Ovary (tissue), 9 donors: ENCODE data around the gene DLX3. TPM values are rescaled to one million over a fixed set of nuclear protein-coding genes. Genes with fewer than 3 reads are reported as not detected.
A peak's percentile ranks its signal among the peaks of the same experiment; 100 is the strongest.

Source experiments
- DNase-seq, 5 donors: peaks; one replicate each; pipeline ENCODE4 v3.0.0-alpha.2; 2019 to 2020
- H3K27ac ChIP-seq, 2 donors: fragments of 200-600 bp; one replicate each; pipeline versions ENCODE4 v1.5.1 to v1.8.0; 2019 to 2022
- H3K27me3 ChIP-seq: fragments of 200-600 bp; one replicate; pipeline ENCODE4 v1.8.0; 2022
- H3K36me3 ChIP-seq: fragments of 200-600 bp; sonication (generic); one replicate; pipeline ENCODE4 v1.5.1; 2019
- H3K4me1 ChIP-seq: one replicate; pipeline ENCODE4 v1.8.1; 2013; ENCODE audit warnings: mild to moderate bottlenecking, moderate library complexity; ENCODE audit not compliant: insufficient read depth
- H3K4me3 ChIP-seq: fragments of 200-600 bp; sonication (generic); one replicate; pipeline ENCODE4 v1.5.1; 2017
- H3K9me3 ChIP-seq, 2 donors: fragments of 200-600 bp in 1 of 2; sonication (generic) in 1 of 2; one replicate each; pipeline versions ENCODE4 v1.5.1 to v1.8.1; 2013 to 2019; ENCODE audit warnings: mild to moderate bottlenecking in 1 of 2, moderate library complexity in 1 of 2
- CTCF ChIP-seq, 3 donors: fragments of 450-650 bp in 2 of 3; fragments of 200-600 bp in 1 of 3; IDR thresholded peaks; one replicate each; pipeline versions ENCODE4 v1.5.1 to v1.8.0; 2016 to 2022; ENCODE audit warnings: antibody characterized with exemption in 3 of 3, mild to moderate bottlenecking in 1 of 3
- EP300 ChIP-seq: sonication (generic); formaldehyde crosslinking; IDR thresholded peaks from one replicate; pipeline ENCODE4 v1.6.1; 2017; ENCODE audit warnings: antibody characterized with exemption
- POLR2A ChIP-seq: fragments of 450-650 bp; IDR thresholded peaks from one replicate; pipeline ENCODE4 v1.6.1; 2017; ENCODE audit warnings: antibody characterized with exemption, mild to moderate bottlenecking, moderate library complexity
- WGBS, 3 donors: extraction: QIAGEN DNeasy Blood & Tissue Kit in 1 of 3; methylation state at CpG; one replicate each; pipeline versions ENCODE4 v1.1.5 to v1.1.7; 2013 to 2017; 5-methylcytosine and 5-hydroxymethylcytosine counted together
- intact Hi-C, 4 donors: fragments of 100-400 bp; cut with DNase I; formaldehyde crosslinking; loops; one replicate each; pipeline versions ENCODE4 v1.11.0 to v1.15.1; 2022 to 2023
- polyA plus RNA-seq, 2 donors: library from polyadenylated mRNA; stranded (reverse); fragments of 200-250 nt in 1 of 2; fragments of 350-450 nt in 1 of 2; fragmentation: Illumina TruSeq in 1 of 2; extraction: RNeasy Lipid Tissue Mini Kit (QIAGEN cat#74804) in 1 of 2; gene quantifications; one replicate each; pipeline ENCODE4 v1.2.3, GENCODE V29; 2013 to 2014
- total RNA-seq, 7 donors: library from RNA; depleted of rRNA in 2 of 7; stranded (reverse); fragments of >200 nt in 2 of 7; fragmentation: NEBNext Ultra II Directional in 3 of 7; extraction: Animal tissue kit (Norgen Biotek cat#: 25700) in 3 of 7; gene quantifications; one replicate each; pipeline versions ENCODE4 v1.1.0 to v1.2.4, GENCODE V29; 2016 to 2023
- donor health status: DM: no; HTN: no; CAD: no; lungs with moderate emphysema.
- donor health status: DM: no; HTN: no; CAD: no.
- donor health status: Bipolar disorder and iron deficiency.
- donor health status: DM: yes; HTN: yes; CAD: no.
- donor health status: DM: no; HTN: no; CAD: no.
- donor health status: DM: yes; HTN: yes; CAD: no.

The DLX3 gene
- total and polyA plus RNA-seq, 9 donors, result 0.10 to 1.3 (median 0.28) TPM; not detected in 1

DNA sequence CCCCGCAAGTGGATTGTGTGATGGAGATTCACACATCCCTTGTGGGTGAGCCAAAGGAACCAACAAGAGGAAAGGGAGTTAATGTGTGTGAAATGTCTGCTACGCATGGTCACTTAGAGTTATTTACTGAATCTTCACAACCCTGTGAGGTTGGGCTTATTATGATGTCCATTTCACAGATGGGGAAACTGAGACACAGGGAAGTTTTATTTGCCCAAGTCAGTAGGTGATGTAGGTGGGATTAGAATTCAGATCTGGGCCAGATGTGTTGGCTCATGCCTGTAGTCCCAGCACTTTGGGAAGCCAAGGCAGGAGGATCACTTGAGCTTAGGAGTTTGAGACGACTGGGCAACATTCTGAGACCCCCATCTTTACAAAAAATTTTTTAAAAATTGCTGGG, 37.7 kb downstream of the DLX3 start:
- TF ChIP-seq CTCF (IDR thresholded peaks at IDR 0.05), result no peak
- TF ChIP-seq EP300, result no peak
- DNase-seq, result no peak
- H3K4me1 ChIP-seq, result peaks cover 6% of the 10 kb centered on the region
- H3K9me3 ChIP-seq, result no peaks in the 10 kb centered on the region
- no peaks in the 10 kb centered on the region for H3K36me3 ChIP-seq
- WGBS, 3 donors, result 88 to 96% (median 91%) methylated on average over 3 of the region's 3 CpGs
- no peak overlapping the region for H3K4me3 ChIP-seq
- H3K27ac ChIP-seq, result no peak overlapping the region
- intact Hi-C loops, result no loop called here
- no peaks in the 10 kb centered on the region for H3K27me3 ChIP-seq

DNA sequence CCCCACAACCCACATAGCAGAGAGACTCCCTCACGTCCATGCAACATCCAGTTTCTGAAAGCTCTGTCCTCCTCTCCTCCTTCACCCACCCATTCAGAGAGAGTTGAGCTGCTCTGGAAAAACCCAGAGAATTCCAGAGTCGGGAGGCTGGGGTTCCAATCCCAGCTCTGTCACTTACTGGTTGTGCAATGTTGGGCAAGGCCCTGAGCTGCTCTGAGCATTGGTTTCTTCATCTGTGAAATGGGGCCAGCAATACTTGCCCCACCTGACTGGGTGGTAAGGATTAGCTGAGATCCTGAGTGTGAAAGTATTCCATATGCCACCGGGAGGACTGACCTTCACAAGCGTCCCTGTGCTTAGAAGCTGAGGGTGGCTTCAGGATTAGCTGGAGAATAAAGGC, 38.2 kb downstream of the DLX3 start:
- WGBS, 3 donors, result 57 to 74% (median 63%) methylated on average over 4 of the region's 4 CpGs

DNA sequence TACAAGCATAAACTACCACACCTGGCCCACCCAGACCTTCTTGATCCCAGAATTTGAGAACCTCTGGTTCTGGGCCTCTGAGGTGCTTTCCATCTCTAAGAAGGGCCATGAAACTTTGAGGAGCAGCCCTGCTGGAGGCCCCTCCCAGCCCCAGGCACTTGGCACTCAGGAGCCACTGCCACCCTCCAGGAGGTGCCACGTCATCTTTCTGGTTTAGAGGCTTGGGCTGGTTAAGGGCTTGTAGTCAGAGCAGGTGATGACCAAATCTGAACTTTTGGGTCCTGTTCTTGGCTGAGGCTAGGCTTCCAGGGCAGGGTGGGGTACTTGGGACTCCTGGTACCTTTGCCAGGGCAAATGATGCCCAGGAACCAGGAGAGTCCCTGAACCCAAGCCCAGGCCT, 39.9 kb downstream of the DLX3 start:
- H3K36me3 ChIP-seq, result no peaks in the 10 kb centered on the region
- no peak for DNase-seq
- WGBS, 3 donors, result 90 to 100% (median 94%) methylated on average over 1 of the region's 1 CpG
- no peak for TF ChIP-seq EP300
- no peak for TF ChIP-seq POLR2A
- TF ChIP-seq CTCF (IDR thresholded peaks at IDR 0.05), result no peak
- H3K27me3 ChIP-seq, result no peaks in the 10 kb centered on the region
- H3K9me3 ChIP-seq, result no peaks in the 10 kb centered on the region
- H3K4me1 ChIP-seq, result peaks cover 21% of the 10 kb centered on the region
- H3K27ac ChIP-seq, result no peak overlapping the region
- no peak overlapping the region for H3K4me3 ChIP-seq
- intact Hi-C loops, result no loop called here

More for the DNA sequence above, 38.2 kb downstream of the DLX3 start:
- Histone ChIP-seq H3K36me3 (no peaks in the 10 kb centered on the region), H3K27me3 (no peaks in the 10 kb centered on the region), H3K9me3 (no peaks in the 10 kb centered on the region), H3K27ac (no peak overlapping the region), H3K4me1 (peaks cover 12% of the 10 kb centered on the region), H3K4me3 (no peak overlapping the region)
- intact Hi-C loops, result no loop called here
- TF ChIP-seq EP300 (no peak), CTCF (IDR thresholded peaks at IDR 0.05) (no peak), POLR2A (no peak)
- DNase-seq, result no peak

GRCh38 chr17:49952912-49953497, 42.0 kb downstream of the DLX3 start:
- peak; percentile 79 to 85 (median 81) for DNase-seq
- H3K4me1 ChIP-seq, result peaks cover 21% of the 10 kb centered on the region
- WGBS, 3 donors, result 40 to 49% (median 42%) methylated on average over 8 of the region's 8 CpGs
- intact Hi-C loops, result loop anchor here in 2 of 4 donors (5.0 kb wide), 2 partner anchors 39 to 44 kb away; partner anchors contain the start of gene DLX3 (in 1 of the 2)
- H3K27me3 ChIP-seq, result no peaks in the 10 kb centered on the region
- H3K36me3 ChIP-seq, result no peaks in the 10 kb centered on the region
- no peak overlapping the region for H3K4me3 ChIP-seq
- no peaks in the 10 kb centered on the region for H3K9me3 ChIP-seq
- peak overlapping the region in 1 of 2 donors; percentile 62 for H3K27ac ChIP-seq
- no peak for TF ChIP-seq CTCF (IDR thresholded peaks at IDR 0.05)
- TF ChIP-seq EP300, result no peak
- TF ChIP-seq POLR2A, result no peak
